K562 (cell line): ENCODE results near the gene ASB18. TPM values are rescaled to one million over a fixed set of nuclear protein-coding genes. Genes with fewer than 3 reads are reported as not detected.

ENCODE experiments used
- ATAC-seq: fragments of 200-7000 bp; cut with Tn5 transposase; 3 replicates; pipeline ENCODE4 v1.9.1; 2020; ENCODE audit warnings: moderate library complexity
- BruUV-seq: library from RNA; stranded (reverse); fragments of 400-500 nt; replicated peaks from 2 replicates; lab custom pipeline; 2021; lab: Mats Ljungman, UMichigan
- CTCF ChIA-PET: fragments of 300-600 bp; formaldehyde crosslinking; extraction: SDS; loops from one replicate; lab custom pipeline; 2021; ENCODE audit warnings: low intra/inter-chr PET ratio; lab: Yijun Ruan, JAX
- POLR2A ChIA-PET: fragments of 300-600, 350-650 bp; sonication (Branson Sonifier 250); formaldehyde crosslinking; extraction: SDS; loops from one replicate; lab custom pipeline; 2021; ENCODE audit warnings: antibody characterized with exemption, inconsistent platforms; lab: Yijun Ruan, JAX
- DNase-seq, 4 experiments: peaks; one replicate each; pipeline versions ENCODE4 v3.0.0 to v3.0.0-alpha.2; 2011 to 2018; ENCODE audit warnings: low spot score in 3 of 4, mixed read lengths in 3 of 4; ENCODE audit errors: extremely low read depth in 1 of 4
- FAIRE-seq: peaks from 2 replicates; lab custom pipeline; 2011; peaks lifted over from hg19 to GRCh38; lab: Jason Lieb, UNC
- H2AFZ ChIP-seq: 2 replicates; pipeline ENCODE4 v1.6.0; 2011; ENCODE audit warnings: low read depth, low read length, control low read depth, inconsistent platforms
- H3K27ac ChIP-seq: fragments of 200-600 bp; 3 replicates; pipeline ENCODE4 v1.8.0; 2011; ENCODE audit warnings: low read depth, mild to moderate bottlenecking, control low read depth, inconsistent platforms, low read length, moderate library complexity, mixed read lengths; ENCODE audit errors: extremely low read depth
- H3K27me3 ChIP-seq, 2 experiments: fragments of 300-600 bp in 1 of 2; 2 replicates in 1 of 2; 3 replicates in 1 of 2; pipeline versions ENCODE4 v1.6.0 to v1.8.0; 2011; ENCODE audit warnings: inconsistent platforms in 2 of 2, low read length in 2 of 2, mild to moderate bottlenecking in 1 of 2, mixed read lengths in 1 of 2, moderate library complexity in 1 of 2; ENCODE audit not compliant: control insufficient read depth in 2 of 2, insufficient read depth in 2 of 2
- H3K36me3 ChIP-seq: fragments of 300-600 bp; 3 replicates; pipeline ENCODE4 v1.8.0; 2011; ENCODE audit warnings: mild to moderate bottlenecking, low read length, inconsistent platforms; ENCODE audit not compliant: control insufficient read depth, insufficient read depth
- H3K4me1 ChIP-seq, 2 experiments: fragments of 200-600 bp in 1 of 2; replicated peaks in 1 of 2; 2 replicates in 1 of 2; 3 replicates in 1 of 2; pipeline versions ENCODE4 v1.5.1 to v1.8.0; 2011; ENCODE audit warnings: inconsistent platforms in 2 of 2, low read length in 2 of 2, mild to moderate bottlenecking in 1 of 2, mixed read lengths in 1 of 2, moderate library complexity in 1 of 2; ENCODE audit not compliant: control insufficient read depth in 2 of 2, insufficient read depth in 2 of 2
- H3K4me2 ChIP-seq: 2 replicates; pipeline ENCODE4 v1.6.1; 2011; ENCODE audit warnings: low read length, control low read depth, inconsistent platforms, mixed read lengths; ENCODE audit not compliant: insufficient read depth
- H3K4me3 ChIP-seq: fragments of 200-600 bp; sonication (generic), shearing (Covaris generic); 2 replicates; pipeline ENCODE4 v1.5.1; 2016; ENCODE audit warnings: control low read depth, inconsistent platforms
- H3K79me2 ChIP-seq: fragments of 200-600 bp; 3 replicates; pipeline ENCODE4 v1.8.0; 2011; ENCODE audit warnings: low read length, inconsistent platforms; ENCODE audit not compliant: control insufficient read depth, insufficient read depth
- H3K9ac ChIP-seq, 2 experiments: 2 replicates each; pipeline versions ENCODE4 v1.6.0 to v1.6.1; 2011; ENCODE audit warnings: low read depth in 2 of 2, low read length in 2 of 2, control low read depth in 1 of 2, inconsistent platforms in 1 of 2, mild to moderate bottlenecking in 1 of 2, mixed read lengths in 1 of 2; ENCODE audit not compliant: insufficient read depth in 1 of 2
- H3K9me1 ChIP-seq: one replicate; pipeline ENCODE4 v1.6.0; 2011; ENCODE audit warnings: inconsistent platforms, mild to moderate bottlenecking, low read length, moderate library complexity; ENCODE audit not compliant: control insufficient read depth, insufficient read depth
- H3K9me3 ChIP-seq: replicated peaks from 2 replicates; pipeline ENCODE4 v1.5.1; 2011; ENCODE audit warnings: low read depth, low read length, inconsistent platforms; ENCODE audit not compliant: control insufficient read depth, insufficient read depth
- H4K20me1 ChIP-seq: replicated peaks from 2 replicates; pipeline ENCODE4 v1.6.1; 2011; ENCODE audit warnings: low read length, inconsistent platforms, mixed read lengths; ENCODE audit not compliant: control insufficient read depth, insufficient read depth
- DPF2 ChIP-seq: fragments of 450-650 bp; IDR thresholded peaks from 2 replicates; pipeline ENCODE4 v1.6.1; 2016
- FUS ChIP-seq: fragments of 200-400 bp; formaldehyde crosslinking; optimal IDR thresholded peaks from 2 replicates; pipeline ENCODE3; 2017; ENCODE audit warnings: low read depth, low read length
- YY1 ChIP-seq, 3 experiments: IDR thresholded peaks; 2 replicates each; pipeline ENCODE4 v1.6.1; 2011; ENCODE audit warnings: low read length in 2 of 3, mild to moderate bottlenecking in 2 of 3, moderate library complexity in 2 of 3, borderline replicate concordance in 1 of 3, control low read depth in 1 of 3, low read depth in 1 of 3; ENCODE audit not compliant: insufficient read depth in 3 of 3, insufficient replicate concordance in 2 of 3, control insufficient read depth in 1 of 3, insufficient read length in 1 of 3; ENCODE audit errors: extremely low read depth in 1 of 3
- ZBTB12 ChIP-seq: fragments of 250-450 bp; sonication (Bioruptor Pico); IDR thresholded peaks from 2 replicates; pipeline ENCODE4 v1.4.0; 2020
- ZNF408 ChIP-seq: fragments of 250-450 bp; sonication (Bioruptor Pico); IDR thresholded peaks from 2 replicates; pipeline ENCODE4 v1.4.0; 2020; ENCODE audit warnings: low read depth, mild to moderate bottlenecking, moderate library complexity
- ZNF518B ChIP-seq: fragments of 250-450 bp; sonication (Bioruptor Pico); IDR thresholded peaks from 2 replicates; pipeline ENCODE4 v1.5.0; 2021; ENCODE audit warnings: mild to moderate bottlenecking, moderate library complexity
- ZNF609 ChIP-seq: sonication (generic); formaldehyde crosslinking; IDR thresholded peaks from 2 replicates; pipeline ENCODE4 v1.8.1; 2023; ENCODE audit warnings: missing genetic modification reagents, mild to moderate bottlenecking, borderline replicate concordance
- WGBS: fragments of 100-300 bp; shearing (Covaris generic); methylation state at CpG from one replicate; pipeline ENCODE4 v1.1.6; 2016; ENCODE audit warnings: low coverage, mixed read lengths; ENCODE audit not compliant: insufficient coverage; ENCODE audit errors: missing lambda C conversion rate; 5-methylcytosine and 5-hydroxymethylcytosine counted together
- in situ Hi-C: fragments of 300-500 bp; cut with MboI; formaldehyde crosslinking; loops from 4 replicates; pipeline ENCODE4 v1.15.0; 2018; ENCODE audit warnings: inconsistent platforms, mixed read lengths
- intact Hi-C: fragments of 100-400 bp; cut with micrococcal nuclease; formaldehyde crosslinking; loops from 2 replicates; pipeline ENCODE4 v1.14.2; 2022
- polyA plus RNA-seq, 8 experiments: library from polyadenylated mRNA; depleted of rRNA in 4 of 8; stranded (reverse) in 5 of 8; unstranded in 3 of 8; fragments of >200 nt; fragmentation: Nextera tagmentation in 2 of 8; fragmentation: Illumina TruSeq in 1 of 8; extraction: Ambion mirVana in 2 of 8; extraction: Trizol in 1 of 8; gene quantifications; 2 replicates each; pipeline versions ENCODE4 v1.2.1 to v1.2.3, GENCODE V29; 2011 to 2014; ENCODE audit warnings: inconsistent platforms in 1 of 8, missing spikeins in 1 of 8
- total RNA-seq, 7 experiments: library from RNA; depleted of rRNA in 6 of 7; stranded (reverse); fragments of >200 nt in 6 of 7; fragmentation: Illumina TruSeq in 2 of 7; extraction: Trizol in 2 of 7; gene quantifications; 2 replicates each; pipeline versions ENCODE4 v1.2.1 to v1.2.3, GENCODE V29; 2011 to 2021; ENCODE audit warnings: low replicate concordance in 1 of 7
- TF ChIP-seq, protein P1 (sequence below): sonication (generic); formaldehyde crosslinking; IDR thresholded peaks from 2 replicates; pipeline ENCODE4 v1.8.0; 2022; ENCODE audit warnings: mild to moderate bottlenecking, missing genetic modification reagents, borderline replicate concordance

The ASB18 gene
- total and polyA plus RNA-seq, 9 of the 15 experiments (the other 6 are each of a cell fraction or from before 2014, with no cell fraction given), result not detected

- no peak overlapping the region for H3K27ac ChIP-seq
- H3K79me2 ChIP-seq, result no peaks in the 10 kb centered on the region
- H3K27me3 ChIP-seq, result peaks cover 0 to 9% of the 10 kb centered on the region in 2 experiments; a peak in 2 of 5 replicates
- no peak for ATAC-seq
- in situ Hi-C loops (no loop called here), intact Hi-C loops (no loop called here)
- no peak overlapping the region for H2AFZ ChIP-seq
- H3K4me1 ChIP-seq, result no peaks in the 10 kb centered on the region
- ChIA-PET CTCF (no interaction called here), POLR2A (no interaction called here)
- TF ChIP-seq ZNF609 (CRISPR knock-in tag) (no peak), YY1 (IDR thresholded peaks at IDR 0.05; ENCODE audit: borderline replicate concordance in 1 of 3, control insufficient read depth in 1 of 3, extremely low read depth in 1 of 3, insufficient read depth in 3 of 3, insufficient read length in 1 of 3, insufficient replicate concordance in 2 of 3, low read depth in 1 of 3, low read length in 2 of 3) (no peak), ZNF408 (no peak), FUS (no peak), ZBTB12 (no peak), ZNF518B (CRISPR knock-in tag) (no peak), DPF2 (no peak)
- TF ChIP-seq, protein P1, sequence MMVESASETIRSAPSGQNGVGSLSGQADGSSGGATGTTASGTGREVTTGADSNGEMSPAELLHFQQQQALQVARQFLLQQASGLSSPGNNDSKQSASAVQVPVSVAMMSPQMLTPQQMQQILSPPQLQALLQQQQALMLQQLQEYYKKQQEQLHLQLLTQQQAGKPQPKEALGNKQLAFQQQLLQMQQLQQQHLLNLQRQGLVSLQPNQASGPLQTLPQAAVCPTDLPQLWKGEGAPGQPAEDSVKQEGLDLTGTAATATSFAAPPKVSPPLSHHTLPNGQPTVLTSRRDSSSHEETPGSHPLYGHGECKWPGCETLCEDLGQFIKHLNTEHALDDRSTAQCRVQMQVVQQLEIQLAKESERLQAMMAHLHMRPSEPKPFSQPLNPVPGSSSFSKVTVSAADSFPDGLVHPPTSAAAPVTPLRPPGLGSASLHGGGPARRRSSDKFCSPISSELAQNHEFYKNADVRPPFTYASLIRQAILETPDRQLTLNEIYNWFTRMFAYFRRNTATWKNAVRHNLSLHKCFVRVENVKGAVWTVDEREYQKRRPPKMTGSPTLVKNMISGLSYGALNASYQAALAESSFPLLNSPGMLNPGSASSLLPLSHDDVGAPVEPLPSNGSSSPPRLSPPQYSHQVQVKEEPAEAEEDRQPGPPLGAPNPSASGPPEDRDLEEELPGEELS, result no peak
- no peaks in the 10 kb centered on the region for H4K20me1 ChIP-seq
- no peak overlapping the region for H3K4me3 ChIP-seq
- no TSS peak for BruUV-seq
- H3K36me3 ChIP-seq, result no peaks in the 10 kb centered on the region
- DNase-seq, result no peak
- no peaks in the 10 kb centered on the region for H3K9me3 ChIP-seq
- 3% methylated on average over 10 of the region's 10 CpGs for WGBS
- FAIRE-seq, result no peak
- no peaks in the 10 kb centered on the region for H3K9me1 ChIP-seq
- no peak overlapping the region for H3K4me2 ChIP-seq
- H3K9ac ChIP-seq, result no peak overlapping the region
These were observed 41.3 kb upstream of the ASB18 start for GRCh38 chr2:236305531-236305930.
